Heart left ventricle (tissue), 13 donors: ENCODE results near the gene SERPINA12.

Source experiments
- POLR2A ChIP-seq, 2 donors: fragments of 450-650 bp; IDR thresholded peaks; one replicate each; pipeline ENCODE4 v1.6.1; 2017; ENCODE audit warnings: antibody characterized with exemption in 2 of 2, mild to moderate bottlenecking in 2 of 2, moderate library complexity in 2 of 2
- TF ChIP-seq, protein P1 (sequence below), 12 donors: fragments of 200-600 bp; sonication (generic) in 4 of 12; IDR thresholded peaks; one replicate each; pipeline versions ENCODE4 v1.5.0 to v1.8.0; 2018 to 2022; ENCODE audit warnings: antibody characterized with exemption in 12 of 12, mild to moderate bottlenecking in 5 of 12
- donor health status: ischemic (EF 13 %, LVEDD 7.1; RV severe dilation, severe dysfunction).
- donor health status: DM: no; HTN: yes; CAD: no.
- donor health status: DM: no; HTN: no; CAD: no.
- donor health status: ischemic (EF 25% LVEDD 6.9; RV normal size, moderate dysfunction).
- donor health status: ischemic (EF 25% LVEDD 5.7; RV mildly dilated, moderate dysfunction).
- donor health status: ischemic (EF 35%, LVEDD 5.7; RV mildly dilated, moderate dysfunction).
- donor health status: nonischemic (EF 11% LVEDD 7.7; RV severe dilation, severe dysfunction).
- donor health status: DM: yes; HTN: yes; CAD: no.
- donor health status: PGD.
- donor health status: ischemic (EF 29% LVEDD 5.4; RV normal size, mild dysfunction).
- donor health status: nonischemic (EF 23%, LVEDD 6.1; RV moderate dilation, normal function).

DNA sequence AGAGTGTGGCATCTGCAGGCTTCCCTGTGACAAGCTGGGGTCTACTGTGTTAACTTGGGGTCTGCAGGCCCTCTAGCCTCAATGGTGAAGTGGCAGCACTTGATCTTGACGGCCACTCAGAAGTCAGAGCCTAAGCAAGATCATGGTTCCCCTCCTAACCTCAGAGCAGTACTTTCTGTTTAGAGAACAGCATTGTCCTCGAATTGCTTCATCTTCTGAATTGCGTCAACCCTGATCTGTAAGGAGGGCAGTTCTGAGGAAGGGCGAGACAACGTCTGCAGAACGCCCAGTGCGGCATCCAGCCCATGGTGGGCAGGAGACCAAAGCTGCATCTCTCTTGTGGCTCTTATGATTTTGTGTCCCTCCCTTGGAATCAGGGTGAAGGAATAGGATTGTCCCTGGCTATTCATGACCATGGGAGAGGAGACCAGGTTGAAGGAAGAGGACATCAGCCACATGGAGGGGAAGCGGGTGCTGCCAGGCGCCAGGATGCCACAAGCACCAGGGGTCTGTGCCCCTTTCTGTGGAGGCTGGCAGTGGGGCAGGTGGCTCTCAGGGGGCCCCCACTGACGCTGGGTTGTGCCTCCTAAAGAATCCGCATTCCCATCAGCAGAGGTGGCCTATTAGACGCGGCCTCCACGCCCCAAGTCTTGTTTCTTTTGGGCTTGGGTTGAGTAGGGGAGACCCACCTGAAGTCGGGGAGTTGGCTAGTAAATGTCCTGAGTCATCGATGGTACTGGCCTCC, 35.4 kb downstream of the SERPINA12 start:
- no peak for TF ChIP-seq POLR2A (IDR thresholded peaks at IDR 0.05)
- TF ChIP-seq, protein P1, sequence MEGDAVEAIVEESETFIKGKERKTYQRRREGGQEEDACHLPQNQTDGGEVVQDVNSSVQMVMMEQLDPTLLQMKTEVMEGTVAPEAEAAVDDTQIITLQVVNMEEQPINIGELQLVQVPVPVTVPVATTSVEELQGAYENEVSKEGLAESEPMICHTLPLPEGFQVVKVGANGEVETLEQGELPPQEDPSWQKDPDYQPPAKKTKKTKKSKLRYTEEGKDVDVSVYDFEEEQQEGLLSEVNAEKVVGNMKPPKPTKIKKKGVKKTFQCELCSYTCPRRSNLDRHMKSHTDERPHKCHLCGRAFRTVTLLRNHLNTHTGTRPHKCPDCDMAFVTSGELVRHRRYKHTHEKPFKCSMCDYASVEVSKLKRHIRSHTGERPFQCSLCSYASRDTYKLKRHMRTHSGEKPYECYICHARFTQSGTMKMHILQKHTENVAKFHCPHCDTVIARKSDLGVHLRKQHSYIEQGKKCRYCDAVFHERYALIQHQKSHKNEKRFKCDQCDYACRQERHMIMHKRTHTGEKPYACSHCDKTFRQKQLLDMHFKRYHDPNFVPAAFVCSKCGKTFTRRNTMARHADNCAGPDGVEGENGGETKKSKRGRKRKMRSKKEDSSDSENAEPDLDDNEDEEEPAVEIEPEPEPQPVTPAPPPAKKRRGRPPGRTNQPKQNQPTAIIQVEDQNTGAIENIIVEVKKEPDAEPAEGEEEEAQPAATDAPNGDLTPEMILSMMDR (IDR thresholded peaks at IDR 0.05): no peak
